HEK293 (cell line): Measurements from ENCODE around the gene FASTK.

Source experiments
- GLIS2 ChIP-seq: fragments of 450-650 bp; formaldehyde crosslinking; IDR thresholded peaks from 2 replicates; pipeline ENCODE4 v1.5.1; 2016; ENCODE audit warnings: missing biosample characterization, missing genetic modification characterization
- KLF1 ChIP-seq: fragments of 450-650 bp; formaldehyde crosslinking; IDR thresholded peaks from 2 replicates; pipeline ENCODE4 v1.5.1; 2016; ENCODE audit warnings: missing biosample characterization, missing genetic modification characterization
- KLF7 ChIP-seq: fragments of 450-650 bp; formaldehyde crosslinking; IDR thresholded peaks from 2 replicates; pipeline ENCODE4 v1.5.1; 2016; ENCODE audit warnings: missing biosample characterization, missing genetic modification characterization, borderline replicate concordance
- PRDM4 ChIP-seq: fragments of 450-650 bp; formaldehyde crosslinking; IDR thresholded peaks from 2 replicates; pipeline ENCODE4 v1.5.1; 2017; ENCODE audit warnings: missing biosample characterization, missing genetic modification characterization
- SCRT1 ChIP-seq: fragments of 450-650 bp; formaldehyde crosslinking; IDR thresholded peaks from 2 replicates; pipeline ENCODE4 v1.5.1; 2016; ENCODE audit warnings: missing biosample characterization, missing genetic modification characterization, borderline replicate concordance
- SP3 ChIP-seq: fragments of 450-650 bp; formaldehyde crosslinking; IDR thresholded peaks from 2 replicates; pipeline ENCODE4 v1.5.1; 2016; ENCODE audit warnings: missing biosample characterization, missing genetic modification characterization
- TCF7L2 ChIP-seq: IDR thresholded peaks from 2 replicates; pipeline ENCODE4 v1.6.1; 2011; ENCODE audit warnings: low read depth, mild to moderate bottlenecking, inconsistent platforms, low read length, moderate library complexity, borderline replicate concordance
- WT1 ChIP-seq: fragments of 450-650 bp; formaldehyde crosslinking; IDR thresholded peaks from 2 replicates; pipeline ENCODE4 v1.5.1; 2016; ENCODE audit warnings: missing biosample characterization, missing genetic modification characterization
- ZBTB1 ChIP-seq: fragments of 450-650 bp; formaldehyde crosslinking; IDR thresholded peaks from 2 replicates; pipeline ENCODE4 v1.5.1; 2016; ENCODE audit warnings: missing biosample characterization, missing genetic modification characterization
- ZNF121 ChIP-seq: fragments of 450-650 bp; formaldehyde crosslinking; IDR thresholded peaks from 2 replicates; pipeline ENCODE4 v1.5.1; 2016; ENCODE audit warnings: missing biosample characterization, missing genetic modification characterization
- ZNF146 ChIP-seq: fragments of 450-650 bp; formaldehyde crosslinking; IDR thresholded peaks from 2 replicates; pipeline ENCODE4 v1.5.1; 2016; ENCODE audit warnings: missing biosample characterization, missing genetic modification characterization
- ZNF155 ChIP-seq: fragments of 450-650 bp; formaldehyde crosslinking; IDR thresholded peaks from 2 replicates; pipeline ENCODE4 v1.5.1; 2016; ENCODE audit warnings: missing biosample characterization, missing genetic modification characterization
- ZNF16 ChIP-seq: fragments of 450-650 bp; formaldehyde crosslinking; IDR thresholded peaks from 2 replicates; pipeline ENCODE4 v1.5.1; 2016; ENCODE audit warnings: low read depth, missing biosample characterization, missing genetic modification characterization
- ZNF174 ChIP-seq: fragments of 450-650 bp; formaldehyde crosslinking; IDR thresholded peaks from 2 replicates; pipeline ENCODE4 v1.5.0; 2017; ENCODE audit warnings: missing biosample characterization, mild to moderate bottlenecking, missing genetic modification characterization
- ZNF221 ChIP-seq: fragments of 450-650 bp; formaldehyde crosslinking; IDR thresholded peaks from 2 replicates; pipeline ENCODE4 v1.5.1; 2017; ENCODE audit warnings: missing biosample characterization, missing genetic modification characterization, borderline replicate concordance
- ZNF239 ChIP-seq: fragments of 450-650 bp; formaldehyde crosslinking; IDR thresholded peaks from 2 replicates; pipeline ENCODE4 v1.5.1; 2016; ENCODE audit warnings: missing biosample characterization, missing genetic modification characterization
- ZNF280D ChIP-seq: fragments of 450-650 bp; formaldehyde crosslinking; IDR thresholded peaks from 2 replicates; pipeline ENCODE4 v1.5.1; 2016; ENCODE audit warnings: missing biosample characterization, missing genetic modification characterization
- ZNF292 ChIP-seq: fragments of 450-650 bp; formaldehyde crosslinking; IDR thresholded peaks from 2 replicates; pipeline ENCODE4 v1.5.1; 2016; ENCODE audit warnings: low read depth, missing biosample characterization, missing genetic modification characterization, borderline replicate concordance
- ZNF302 ChIP-seq: fragments of 450-650 bp; formaldehyde crosslinking; IDR thresholded peaks from 2 replicates; pipeline ENCODE4 v1.5.1; 2016; ENCODE audit warnings: missing biosample characterization, missing genetic modification characterization, low read depth
- ZNF391 ChIP-seq: fragments of 450-650 bp; formaldehyde crosslinking; IDR thresholded peaks from 2 replicates; pipeline ENCODE4 v1.5.1; 2016; ENCODE audit warnings: low read depth, missing biosample characterization, missing genetic modification characterization, borderline replicate concordance
- ZNF394 ChIP-seq: fragments of 450-650 bp; formaldehyde crosslinking; IDR thresholded peaks from 2 replicates; pipeline ENCODE4 v1.5.1; 2016; ENCODE audit warnings: missing biosample characterization, missing genetic modification characterization, mild to moderate bottlenecking, moderate library complexity, borderline replicate concordance
- ZNF473 ChIP-seq: fragments of 450-650 bp; formaldehyde crosslinking; IDR thresholded peaks from 2 replicates; pipeline ENCODE4 v1.5.1; 2017; ENCODE audit warnings: missing biosample characterization, missing genetic modification characterization
- ZNF514 ChIP-seq: fragments of 450-650 bp; formaldehyde crosslinking; IDR thresholded peaks from 2 replicates; pipeline ENCODE4 v1.5.1; 2016; ENCODE audit warnings: missing biosample characterization, missing genetic modification characterization
- ZNF580 ChIP-seq: fragments of 450-650 bp; formaldehyde crosslinking; IDR thresholded peaks from 2 replicates; pipeline ENCODE4 v1.5.1; 2016; ENCODE audit warnings: missing biosample characterization, missing genetic modification characterization
- ZNF596 ChIP-seq: fragments of 450-650 bp; IDR thresholded peaks from 2 replicates; pipeline ENCODE4 v1.5.0; 2018; ENCODE audit warnings: missing biosample characterization, mild to moderate bottlenecking, missing genetic modification characterization, moderate library complexity
- ZNF621 ChIP-seq: fragments of 450-650 bp; formaldehyde crosslinking; IDR thresholded peaks from 2 replicates; pipeline ENCODE4 v1.5.1; 2017; ENCODE audit warnings: missing biosample characterization, missing genetic modification characterization
- ZNF624 ChIP-seq: fragments of 450-650 bp; formaldehyde crosslinking; IDR thresholded peaks from 2 replicates; pipeline ENCODE4 v1.5.1; 2017; ENCODE audit warnings: missing biosample characterization, missing genetic modification characterization
- ZNF629 ChIP-seq: fragments of 450-650 bp; formaldehyde crosslinking; IDR thresholded peaks from 2 replicates; pipeline ENCODE4 v1.5.1; 2017; ENCODE audit warnings: missing biosample characterization, missing genetic modification characterization
- ZNF664 ChIP-seq: fragments of 450-650 bp; formaldehyde crosslinking; IDR thresholded peaks from 2 replicates; pipeline ENCODE4 v1.5.1; 2016; ENCODE audit warnings: missing biosample characterization, missing genetic modification characterization
- ZNF701 ChIP-seq: fragments of 450-650 bp; formaldehyde crosslinking; IDR thresholded peaks from 2 replicates; pipeline ENCODE4 v1.5.1; 2016; ENCODE audit warnings: missing biosample characterization, missing genetic modification characterization
- ZNF76 ChIP-seq: fragments of 450-650 bp; formaldehyde crosslinking; IDR thresholded peaks from 2 replicates; pipeline ENCODE4; 2016; ENCODE audit warnings: low read depth, missing biosample characterization, missing genetic modification characterization, borderline replicate concordance
- ZNF777 ChIP-seq: fragments of 450-650 bp; formaldehyde crosslinking; IDR thresholded peaks from 2 replicates; pipeline ENCODE4 v1.5.1; 2017; ENCODE audit warnings: missing biosample characterization, missing genetic modification characterization, borderline replicate concordance
- ZNF830 ChIP-seq: fragments of 450-650 bp; IDR thresholded peaks from 2 replicates; pipeline ENCODE4 v1.5.0; 2018; ENCODE audit warnings: missing biosample characterization, missing genetic modification characterization, low read depth, mild to moderate bottlenecking, moderate library complexity
- ZSCAN30 ChIP-seq: fragments of 450-650 bp; IDR thresholded peaks from 2 replicates; pipeline ENCODE4 v1.5.1; 2018; ENCODE audit warnings: missing biosample characterization, mild to moderate bottlenecking, missing genetic modification characterization, moderate library complexity
- ZXDB ChIP-seq: fragments of 450-650 bp; formaldehyde crosslinking; IDR thresholded peaks from 2 replicates; pipeline ENCODE4 v1.5.1; 2016; ENCODE audit warnings: missing biosample characterization, missing genetic modification characterization
- TF ChIP-seq, protein P1 (sequence below): fragments of 450-650 bp; formaldehyde crosslinking; IDR thresholded peaks from 2 replicates; pipeline ENCODE4 v1.5.1; 2016; ENCODE audit warnings: missing biosample characterization, missing genetic modification characterization

Gene FASTK

DNA sequence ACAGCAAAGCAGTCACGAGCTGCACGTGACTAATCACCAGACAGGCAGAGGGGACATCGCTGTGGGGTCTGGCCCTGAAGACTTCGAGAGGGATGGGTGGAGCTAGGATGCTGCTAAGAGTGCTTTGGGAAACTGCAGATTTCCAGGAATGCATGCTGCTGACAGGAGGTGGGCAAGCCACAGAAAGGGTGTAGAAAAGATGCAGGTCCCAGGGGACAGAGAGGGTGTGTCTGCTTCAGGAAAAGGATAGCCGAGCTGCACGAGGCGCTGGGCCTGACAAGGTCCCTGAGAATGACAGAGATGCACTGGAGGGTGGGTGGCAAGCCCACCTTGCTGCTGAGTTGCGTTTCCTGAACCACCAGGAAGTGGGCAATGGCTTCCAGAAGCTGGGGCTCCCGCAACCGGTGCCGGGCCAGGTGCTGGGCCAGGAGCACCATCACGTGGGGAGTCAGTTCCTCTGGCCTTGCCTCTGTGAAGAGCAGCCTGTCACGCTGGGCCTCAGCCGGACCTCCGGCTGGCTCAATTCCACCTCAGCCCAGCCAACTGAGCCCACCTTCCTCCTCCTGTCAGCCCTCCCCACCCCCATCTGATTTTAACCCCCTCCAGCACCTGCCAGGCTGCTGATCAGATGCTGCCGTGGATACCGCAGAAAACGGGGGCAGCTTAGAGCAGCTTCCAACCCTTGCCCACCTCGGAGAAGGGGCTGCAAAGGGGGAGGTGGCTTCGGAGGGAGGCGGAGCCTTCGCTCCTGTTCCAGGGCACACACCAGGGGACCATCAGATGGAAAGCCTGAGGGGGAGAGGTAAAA, 2.2 kb downstream of the FASTK start (continued):
- TF ChIP-seq ZNF629 (tag by site-specific recombination) (no peak; the same call in 1 of the 2 replicates), ZNF16 (no peak), KLF1 (tag by site-specific recombination) (peak; percentile 92), ZNF174 (tag by site-specific recombination) (no peak), ZNF596 (tag by site-specific recombination) (no peak), ZNF580 (no peak), TCF7L2 (no peak), ZNF146 (no peak), GLIS2 (peak; percentile 88), ZNF76 (no peak), ZBTB1 (no peak), ZNF621 (no peak), ZSCAN30 (tag by site-specific recombination) (no peak), ZNF701 (no peak), ZNF514 (tag by site-specific recombination) (no peak), ZXDB (tag by site-specific recombination) (no peak), SCRT1 (tag by site-specific recombination) (no peak), ZNF777 (tag by site-specific recombination) (no peak), ZNF473 (no peak), SP3 (tag by site-specific recombination) (no peak), ZNF394 (tag by site-specific recombination) (no peak), WT1 (tag by site-specific recombination) (no peak), ZNF664 (tag by site-specific recombination) (no peak), ZNF239 (tag by site-specific recombination) (no peak), KLF7 (tag by site-specific recombination) (no peak), ZNF221 (no peak), ZNF121 (tag by site-specific recombination) (no peak), ZNF391 (no peak), PRDM4 (tag by site-specific recombination) (no peak), ZNF292 (tag by site-specific recombination) (no peak), ZNF624 (tag by site-specific recombination) (no peak), ZNF155 (no peak), ZNF830 (no peak), ZNF280D (tag by site-specific recombination) (no peak), ZNF302 (tag by site-specific recombination) (no peak)
- TF ChIP-seq, protein P1, sequence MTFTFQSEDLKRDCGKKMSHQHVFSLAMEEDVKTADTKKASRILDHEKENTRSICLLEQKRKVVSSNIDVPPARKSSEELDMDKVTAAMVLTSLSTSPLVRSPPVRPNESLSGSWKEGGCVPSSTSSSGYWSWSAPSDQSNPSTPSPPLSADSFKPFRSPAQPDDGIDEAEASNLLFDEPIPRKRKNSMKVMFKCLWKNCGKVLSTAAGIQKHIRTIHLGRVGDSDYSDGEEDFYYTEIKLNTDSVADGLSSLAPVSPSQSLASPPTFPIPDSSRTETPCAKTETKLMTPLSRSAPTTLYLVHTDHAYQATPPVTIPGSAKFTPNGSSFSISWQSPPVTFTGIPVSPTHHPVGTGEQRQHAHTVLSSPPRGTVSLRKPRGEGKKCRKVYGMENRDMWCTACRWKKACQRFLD (tag by site-specific recombination) = no peak
